ENCODE data around the gene MCC. TPM values are rescaled to one million over a fixed set of nuclear protein-coding genes. Genes with fewer than 3 reads are reported as not detected.

MCC gene
- total RNA-seq, 2 donors from 2014 or later = 164 to 187 TPM

GRCh38 chr5:113387844-113388243 is 100.4 kb downstream of the MCC start:
- H3K27me3 ChIP-seq (ENCODE audit: control insufficient read depth, insufficient read depth, low read length, poor library complexity, severe bottlenecking) = no peaks in the 10 kb centered on the region
- no peak overlapping the region for H3K27ac ChIP-seq (ENCODE audit: low read depth, low read length)
- H3K4me3 Mint-ChIP-seq = no peak overlapping the region
- DNase-seq = no peak
- no peaks in the 10 kb centered on the region for H3K36me3 ChIP-seq (ENCODE audit: control insufficient read depth, insufficient read depth, low read length)
- no peak overlapping the region for H3K4me3 ChIP-seq (ENCODE audit: low read length)
- no peaks in the 10 kb centered on the region for H3K9me3 ChIP-seq (ENCODE audit: control insufficient read depth, low read length)
- H3K4me1 ChIP-seq (ENCODE audit: control insufficient read depth, insufficient read depth, low read length) = no peaks in the 10 kb centered on the region
- H3K9ac ChIP-seq (ENCODE audit: extremely low read depth, low read length, poor library complexity, severe bottlenecking) = no peak overlapping the region
- no peak overlapping the region for H3K27ac Mint-ChIP-seq
- H3K36me3 Mint-ChIP-seq (ENCODE audit: low read depth) = no peaks in the 10 kb centered on the region
- peaks cover 7% of the 10 kb centered on the region for H3K27me3 Mint-ChIP-seq (ENCODE audit: insufficient read depth)
- 89% methylated on average over 1 of the region's 2 CpGs; no CpG with 5 or more reads in 1 of the 2 experiments for WGBS, 2 experiments (ENCODE audit: insufficient coverage in 1 of 2, insufficient read length in 1 of 2)
- H3K9me3 Mint-ChIP-seq = no peaks in the 10 kb centered on the region
- no peak for TF ChIP-seq CTCF (conservative IDR thresholded peaks at IDR 0.05)
- H3K4me1 Mint-ChIP-seq = peaks cover 14% of the 10 kb centered on the region

GRCh38 chr5:113384782-113385285 is 103.4 kb downstream of the MCC start:
- Histone ChIP-seq H3K4me3 (ENCODE audit: low read length) (no peak overlapping the region), H3K27me3 (ENCODE audit: control insufficient read depth, insufficient read depth, low read length, poor library complexity, severe bottlenecking) (no peaks in the 10 kb centered on the region), H3K9me3 (ENCODE audit: control insufficient read depth, low read length) (no peaks in the 10 kb centered on the region), H3K4me1 (ENCODE audit: control insufficient read depth, insufficient read depth, low read length) (no peaks in the 10 kb centered on the region), H3K36me3 (ENCODE audit: control insufficient read depth, insufficient read depth, low read length) (no peaks in the 10 kb centered on the region), H3K27ac (ENCODE audit: low read depth, low read length) (no peak overlapping the region), H3K9ac (ENCODE audit: extremely low read depth, low read length, poor library complexity, severe bottlenecking) (no peak overlapping the region)
- Mint-ChIP-seq H3K9me3 (no peaks in the 10 kb centered on the region), H3K4me3 (no peak overlapping the region), H3K36me3 (ENCODE audit: low read depth) (no peaks in the 10 kb centered on the region), H3K27ac (no peak overlapping the region), H3K27me3 (ENCODE audit: insufficient read depth) (no peaks in the 10 kb centered on the region), H3K4me1 (peaks cover 14% of the 10 kb centered on the region)
- no peak for DNase-seq
- 91 to 97% methylated on average over 3 to 4 of the region's 4 CpGs for WGBS, 2 experiments (ENCODE audit: insufficient coverage in 1 of 2, insufficient read length in 1 of 2)
- no peak for TF ChIP-seq CTCF (conservative IDR thresholded peaks at IDR 0.05)

GRCh38 chr5:113382731-113383130 is 105.5 kb downstream of the MCC start:
- no peak overlapping the region for H3K4me3 Mint-ChIP-seq
- WGBS, 2 experiments (ENCODE audit: insufficient coverage in 1 of 2, insufficient read length in 1 of 2) = 86% methylated on average over 1 of the region's 1 CpG; no CpG with 5 or more reads in 1 of the 2 experiments
- H3K4me1 ChIP-seq (ENCODE audit: control insufficient read depth, insufficient read depth, low read length) = no peaks in the 10 kb centered on the region
- H3K27me3 ChIP-seq (ENCODE audit: control insufficient read depth, insufficient read depth, low read length, poor library complexity, severe bottlenecking) = no peaks in the 10 kb centered on the region
- no peak for TF ChIP-seq CTCF (conservative IDR thresholded peaks at IDR 0.05)
- H3K4me3 ChIP-seq (ENCODE audit: low read length) = no peak overlapping the region
- no peaks in the 10 kb centered on the region for H3K36me3 Mint-ChIP-seq (ENCODE audit: low read depth)
- no peak overlapping the region for H3K27ac Mint-ChIP-seq
- no peaks in the 10 kb centered on the region for H3K27me3 Mint-ChIP-seq (ENCODE audit: insufficient read depth)
- H3K9ac ChIP-seq (ENCODE audit: extremely low read depth, low read length, poor library complexity, severe bottlenecking) = no peak overlapping the region
- no peaks in the 10 kb centered on the region for H3K9me3 Mint-ChIP-seq
- no peak for DNase-seq
- H3K4me1 Mint-ChIP-seq = peaks cover 6% of the 10 kb centered on the region
- no peaks in the 10 kb centered on the region for H3K9me3 ChIP-seq (ENCODE audit: control insufficient read depth, low read length)
- H3K27ac ChIP-seq (ENCODE audit: low read depth, low read length) = no peak overlapping the region
- H3K36me3 ChIP-seq (ENCODE audit: control insufficient read depth, insufficient read depth, low read length) = no peaks in the 10 kb centered on the region
